GM21526 (cell line): Measurements from ENCODE around the gene KCNQ4.

Source experiments
- ATAC-seq: cut with Tn5 transposase; IDR thresholded peaks from one replicate; pipeline ENCODE4 v1.9.1; 2021; ENCODE audit warnings: moderate library complexity; ENCODE audit not compliant: unreplicated experiment, low FRiP score

The KCNQ4 gene

GRCh38 chr1:40838980-40839942 lies 55.7 kb downstream of the KCNQ4 start:
- ATAC-seq, result no peak

DNA sequence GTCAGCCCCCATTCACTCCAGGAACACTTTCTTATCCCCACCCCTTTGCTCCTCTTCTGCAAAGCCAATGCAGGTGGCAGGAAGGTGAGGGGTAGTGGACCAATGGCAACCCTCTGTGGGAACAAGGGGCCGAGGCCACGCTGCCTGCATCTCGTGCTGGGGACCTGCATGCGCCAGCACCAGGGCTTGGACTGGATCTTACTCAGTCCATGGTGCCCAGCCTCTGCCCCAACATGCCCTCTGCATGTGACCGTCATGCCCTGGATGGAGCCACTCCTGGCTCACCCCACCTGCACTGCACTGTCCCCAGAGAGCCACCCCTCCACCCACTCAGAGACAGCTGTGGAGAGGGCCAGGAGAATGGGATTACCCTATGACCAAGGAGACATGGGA lies 56.4 kb downstream of the KCNQ4 start:
- ATAC-seq, result no peak

- ATAC-seq, result no peak
Measured at GRCh38 chr1:40840526-40841323, 57.1 kb downstream of the KCNQ4 start.

DNA sequence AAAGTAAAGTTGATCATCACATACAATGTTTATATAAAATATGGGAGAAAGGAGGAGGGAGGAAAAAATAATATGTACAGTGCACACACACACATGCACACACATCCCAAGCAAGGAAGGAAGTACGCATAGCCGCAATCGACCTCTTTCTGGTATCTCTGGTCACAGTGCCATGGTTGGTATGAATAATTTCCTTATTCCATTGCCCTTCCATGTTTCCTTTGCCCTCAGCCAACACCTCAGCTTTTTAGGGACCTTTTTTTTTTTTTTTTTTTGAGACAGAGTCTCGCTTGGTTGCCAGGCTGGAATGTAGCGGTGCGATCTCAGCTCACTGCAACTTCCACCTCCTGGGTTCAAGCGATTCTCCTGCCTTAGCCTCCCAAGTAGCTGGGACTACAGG lies 58.0 kb downstream of the KCNQ4 start:
- no peak for ATAC-seq

GRCh38 chr1:40842207-40842606 lies 58.6 kb downstream of the KCNQ4 start:
- ATAC-seq, result no peak

DNA sequence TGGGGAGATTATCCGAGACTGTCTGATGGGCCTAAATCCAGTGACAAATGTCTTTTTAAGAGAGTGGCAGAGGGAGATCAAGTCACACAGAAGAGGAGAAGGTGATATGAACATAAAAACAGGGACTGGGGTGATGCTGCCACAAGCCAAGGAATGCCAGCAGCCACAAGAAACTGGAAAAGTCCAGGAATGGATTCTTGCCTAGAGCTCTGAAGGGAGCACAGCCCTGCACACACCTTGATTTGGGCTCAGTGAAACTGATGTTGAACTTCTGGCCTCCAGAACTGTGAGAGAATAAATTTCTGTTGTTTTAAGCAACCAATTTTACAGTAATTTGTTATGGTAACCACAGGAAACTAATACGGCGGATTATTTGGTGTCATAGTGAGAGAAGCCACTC lies 59.1 kb downstream of the KCNQ4 start:
- ATAC-seq, result no peak

DNA sequence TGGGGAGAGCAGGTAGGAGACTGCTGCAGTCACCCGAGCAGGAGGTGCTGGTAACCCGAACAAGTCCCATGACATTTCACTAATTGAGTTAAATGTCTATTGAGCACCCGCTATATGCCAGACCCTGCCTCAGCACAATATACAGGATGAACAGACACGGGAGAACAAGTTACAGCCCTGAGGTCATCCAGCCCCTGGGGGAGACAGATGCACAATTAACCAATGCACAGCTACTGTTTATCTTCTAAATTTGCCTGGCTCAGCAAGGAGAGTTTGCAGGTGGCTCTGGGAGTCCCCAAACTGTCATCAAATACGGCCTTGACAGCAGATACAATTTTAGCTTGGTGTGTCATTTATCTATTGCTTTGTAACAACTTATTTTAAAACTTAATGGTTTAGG lies 60.5 kb downstream of the KCNQ4 start:
- ATAC-seq, result no peak

DNA sequence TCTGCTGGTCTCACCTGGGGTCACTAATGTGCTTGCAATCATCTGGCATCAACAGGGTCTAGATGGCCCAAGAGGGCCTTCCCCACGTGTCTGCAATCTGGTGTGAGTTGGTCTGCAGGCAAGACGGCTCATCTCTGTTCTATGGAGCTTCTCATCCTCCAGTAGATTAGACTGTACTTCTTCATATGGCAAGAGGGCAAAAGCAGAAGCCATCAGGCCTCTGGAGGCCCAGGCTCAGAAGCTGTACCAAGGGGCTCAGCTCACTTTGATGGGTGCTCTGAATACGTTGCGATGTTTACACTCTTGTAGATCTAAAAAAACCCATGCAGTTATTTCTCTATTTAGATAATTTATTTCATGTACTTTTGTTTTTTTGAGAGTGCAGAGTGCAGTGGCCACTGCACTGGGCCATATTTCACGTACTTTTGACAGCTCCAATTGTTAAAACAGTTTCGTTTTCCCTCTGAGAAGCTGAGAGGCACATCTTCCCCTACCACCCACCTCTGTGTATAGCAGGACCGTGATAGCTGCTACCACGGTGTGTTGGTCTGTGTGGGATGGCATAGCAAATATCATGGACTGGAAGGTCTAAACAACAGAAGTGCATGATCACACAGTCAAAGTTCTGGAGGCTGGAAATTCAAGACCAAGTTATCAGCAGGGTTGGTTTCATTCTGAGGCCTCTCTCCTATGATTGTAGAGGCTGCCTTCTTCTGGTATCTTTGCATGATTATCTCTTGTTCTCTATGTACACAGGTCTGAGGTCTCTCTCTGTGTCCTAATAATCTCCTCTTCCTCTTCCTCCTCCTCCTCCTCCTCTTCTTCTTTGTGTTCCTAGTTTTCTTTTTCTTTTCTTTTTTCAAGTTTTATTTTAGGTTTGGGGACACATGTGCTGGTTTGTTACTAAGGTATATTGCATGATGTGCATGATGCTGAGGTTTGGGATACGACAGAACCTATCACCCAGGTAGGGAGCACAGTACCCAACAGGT lies 61.6 kb downstream of the KCNQ4 start:
- no peak for ATAC-seq

DNA sequence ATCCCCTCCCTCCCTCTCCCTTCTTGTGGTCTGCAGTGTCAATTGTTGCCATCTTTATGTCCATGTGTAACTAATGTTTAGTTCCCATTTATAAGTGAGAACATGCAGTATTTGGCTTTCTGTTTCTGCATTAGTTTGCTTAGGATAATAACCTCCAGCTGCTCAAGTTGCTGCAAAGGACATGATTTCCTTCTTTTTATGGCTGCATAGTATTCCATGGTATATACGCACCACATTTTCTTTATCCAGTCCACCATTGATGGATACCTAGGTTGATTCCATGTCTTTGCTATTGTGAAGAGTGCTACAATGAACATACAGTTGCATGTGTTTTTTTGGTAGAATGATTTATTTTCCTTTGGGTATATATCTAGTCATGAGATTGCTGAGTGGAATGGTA lies 62.3 kb downstream of the KCNQ4 start:
- no peak for ATAC-seq

GRCh38 chr1:40847023-40847745 lies 63.6 kb downstream of the KCNQ4 start:
- no peak for ATAC-seq

GRCh38 chr1:40848530-40849189 lies 65.1 kb downstream of the KCNQ4 start:
- ATAC-seq, result no peak

- ATAC-seq, result no peak
Measured at GRCh38 chr1:40849801-40850592, 66.4 kb downstream of the KCNQ4 start.

- no peak for ATAC-seq
Measured at GRCh38 chr1:40851643-40852042, 68.1 kb downstream of the KCNQ4 start.

- no peak for ATAC-seq
Measured at GRCh38 chr1:40853113-40853884, 69.7 kb downstream of the KCNQ4 start.

DNA sequence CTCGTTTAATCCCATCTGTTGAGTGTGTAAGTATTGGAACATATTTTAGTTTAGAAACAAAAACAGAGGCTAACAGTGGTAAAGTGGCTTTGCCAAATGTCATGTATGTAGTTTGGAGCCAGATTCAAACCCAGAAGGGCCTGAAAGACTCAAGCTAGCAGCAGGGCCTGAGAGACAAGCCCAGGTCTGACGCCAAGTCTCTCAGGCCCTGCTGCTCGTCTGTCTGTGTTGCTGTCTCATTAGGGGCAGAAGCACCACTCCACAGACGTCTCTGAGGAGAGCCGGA lies 70.2 kb downstream of the KCNQ4 start:
- ATAC-seq, result no peak

DNA sequence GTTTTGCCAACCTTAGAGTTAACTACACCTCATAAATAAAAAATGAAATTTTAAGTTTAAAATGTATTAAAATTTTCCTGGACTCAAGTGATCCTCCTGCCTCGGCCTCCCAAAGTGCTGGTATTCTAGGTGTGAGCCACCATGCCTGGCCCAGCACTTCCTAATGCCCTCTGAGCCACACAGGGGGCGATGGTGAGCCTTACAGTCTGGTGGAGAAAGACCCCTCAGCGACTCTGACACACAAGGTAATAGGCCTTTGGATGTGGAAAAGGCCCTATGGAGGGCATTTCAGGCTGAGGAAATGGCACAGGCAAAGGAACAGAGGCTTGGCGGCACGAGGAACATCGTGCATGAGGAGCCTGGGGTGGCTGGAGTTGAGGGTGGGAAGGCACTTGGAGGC lies 71.9 kb downstream of the KCNQ4 start:
- ATAC-seq, result no peak

DNA sequence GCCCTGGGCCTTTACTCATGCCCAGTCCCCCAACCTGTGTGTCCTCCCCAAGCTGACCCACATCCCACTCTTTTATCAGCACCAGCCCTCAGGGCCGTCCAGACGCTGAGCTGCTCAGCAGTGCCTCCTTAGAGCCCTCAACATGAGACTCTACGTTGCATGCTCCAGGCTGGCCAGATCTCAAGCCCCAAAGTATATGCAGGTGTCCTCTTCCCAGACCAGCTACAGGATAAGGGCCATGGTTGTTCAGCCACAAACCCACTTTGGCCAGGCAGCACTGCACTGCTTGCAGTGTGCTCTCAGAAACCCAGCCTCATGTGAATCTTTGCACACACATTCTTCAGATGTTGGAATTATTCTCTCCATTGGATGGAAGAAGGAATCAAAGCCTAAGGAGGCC lies 72.5 kb downstream of the KCNQ4 start:
- no peak for ATAC-seq
